GM23338 (cell line): ENCODE measurements around the gene SMIM5.

ENCODE experiments used
- CREB1 ChIP-seq: fragments of 250-450 bp; sonication (Bioruptor Pico); IDR thresholded peaks from 2 replicates; pipeline ENCODE4 v1.5.0; 2020; ENCODE audit warnings: low read depth, mild to moderate bottlenecking, moderate library complexity
- EZH2 ChIP-seq: fragments of 200-600 bp; sonication (generic); IDR thresholded peaks from one replicate; pipeline ENCODE4 v1.8.0; 2017; ENCODE audit warnings: antibody characterized with exemption, mild to moderate bottlenecking, low read depth; ENCODE audit not compliant: unreplicated experiment
- EZH2phosphoT487 ChIP-seq: fragments of 200-600 bp; sonication (generic); IDR thresholded peaks from one replicate; pipeline ENCODE4 v1.8.1; 2018; ENCODE audit warnings: antibody characterized with exemption; ENCODE audit not compliant: unreplicated experiment
- JUNB ChIP-seq: IDR thresholded peaks from one replicate; pipeline ENCODE4 v1.6.1; 2016; ENCODE audit warnings: antibody characterized with exemption; ENCODE audit not compliant: unreplicated experiment
- NANOG ChIP-seq: IDR thresholded peaks from 2 replicates; pipeline ENCODE4 v1.6.1; 2016; ENCODE audit warnings: antibody characterized with exemption, borderline replicate concordance
- POLR2AphosphoS5 ChIP-seq: IDR thresholded peaks from 2 replicates; pipeline ENCODE4 v1.6.1; 2016; ENCODE audit warnings: antibody characterized with exemption, low read depth
- STAT1 ChIP-seq: IDR thresholded peaks from one replicate; pipeline ENCODE4 v1.6.1; 2016; ENCODE audit warnings: antibody characterized with exemption; ENCODE audit not compliant: unreplicated experiment
- ZNF114 ChIP-seq: fragments of 250-450 bp; sonication (Bioruptor Pico); IDR thresholded peaks from 2 replicates; pipeline ENCODE4 v1.5.0; 2020; ENCODE audit warnings: mild to moderate bottlenecking, moderate library complexity
- ZNF331 ChIP-seq: fragments of 250-450 bp; sonication (Bioruptor Pico); IDR thresholded peaks from 2 replicates; pipeline ENCODE4 v1.5.0; 2020; ENCODE audit warnings: low read depth, mild to moderate bottlenecking, moderate library complexity
- TF ChIP-seq, protein P1 (sequence below), 2 experiments: fragments of 200-600 bp in 1 of 2; sonication (generic) in 1 of 2; conservative IDR thresholded peaks; 2 replicates each; pipeline versions ENCODE4 v1.5.1 to v1.6.1; 2016 to 2017; ENCODE audit warnings: antibody characterized with exemption in 2 of 2, low read depth in 2 of 2, mild to moderate bottlenecking in 2 of 2, moderate library complexity in 1 of 2
- TF ChIP-seq, protein P2 (sequence below): IDR thresholded peaks from one replicate; pipeline ENCODE4 v1.6.1; 2018; ENCODE audit warnings: antibody characterized with exemption; ENCODE audit not compliant: unreplicated experiment
- TF ChIP-seq, protein P3 (sequence below): IDR thresholded peaks from 2 replicates; pipeline ENCODE4 v1.6.1; 2016; ENCODE audit warnings: antibody characterized with exemption

DNA sequence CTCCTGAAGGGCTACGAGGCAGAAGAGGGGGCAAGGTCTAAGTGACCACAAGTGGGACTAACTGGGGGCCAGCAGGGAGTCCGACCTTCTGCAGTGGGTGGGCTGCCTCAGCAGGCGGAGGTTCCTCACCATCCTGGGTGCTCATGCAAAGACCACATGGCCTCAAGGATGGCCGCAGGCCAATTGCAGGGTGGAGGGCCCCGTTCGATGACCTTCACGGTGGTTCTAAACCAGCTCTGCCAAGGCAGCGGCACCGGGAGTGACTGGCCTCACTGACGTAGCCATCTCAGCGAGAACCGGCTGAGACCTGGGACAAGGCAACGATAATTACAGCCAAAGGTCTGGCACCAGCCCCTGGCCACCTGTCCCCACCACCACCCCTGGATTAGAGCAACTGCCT lies 5.7 kb downstream of the SMIM5 start:
- TF ChIP-seq, protein P1, sequence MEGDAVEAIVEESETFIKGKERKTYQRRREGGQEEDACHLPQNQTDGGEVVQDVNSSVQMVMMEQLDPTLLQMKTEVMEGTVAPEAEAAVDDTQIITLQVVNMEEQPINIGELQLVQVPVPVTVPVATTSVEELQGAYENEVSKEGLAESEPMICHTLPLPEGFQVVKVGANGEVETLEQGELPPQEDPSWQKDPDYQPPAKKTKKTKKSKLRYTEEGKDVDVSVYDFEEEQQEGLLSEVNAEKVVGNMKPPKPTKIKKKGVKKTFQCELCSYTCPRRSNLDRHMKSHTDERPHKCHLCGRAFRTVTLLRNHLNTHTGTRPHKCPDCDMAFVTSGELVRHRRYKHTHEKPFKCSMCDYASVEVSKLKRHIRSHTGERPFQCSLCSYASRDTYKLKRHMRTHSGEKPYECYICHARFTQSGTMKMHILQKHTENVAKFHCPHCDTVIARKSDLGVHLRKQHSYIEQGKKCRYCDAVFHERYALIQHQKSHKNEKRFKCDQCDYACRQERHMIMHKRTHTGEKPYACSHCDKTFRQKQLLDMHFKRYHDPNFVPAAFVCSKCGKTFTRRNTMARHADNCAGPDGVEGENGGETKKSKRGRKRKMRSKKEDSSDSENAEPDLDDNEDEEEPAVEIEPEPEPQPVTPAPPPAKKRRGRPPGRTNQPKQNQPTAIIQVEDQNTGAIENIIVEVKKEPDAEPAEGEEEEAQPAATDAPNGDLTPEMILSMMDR (conservative IDR thresholded peaks at IDR 0.05; ENCODE audit: low read depth in 2 of 2), result no peak
- TF ChIP-seq EZH2 (no peak), CREB1 (CRISPR knock-in tag) (no peak), STAT1 (no peak), EZH2phosphoT487 (no peak), POLR2AphosphoS5 (no peak), ZNF114 (no peak), JUNB (no peak), NANOG (no peak), ZNF331 (CRISPR knock-in tag) (no peak)
- TF ChIP-seq, protein P2, sequence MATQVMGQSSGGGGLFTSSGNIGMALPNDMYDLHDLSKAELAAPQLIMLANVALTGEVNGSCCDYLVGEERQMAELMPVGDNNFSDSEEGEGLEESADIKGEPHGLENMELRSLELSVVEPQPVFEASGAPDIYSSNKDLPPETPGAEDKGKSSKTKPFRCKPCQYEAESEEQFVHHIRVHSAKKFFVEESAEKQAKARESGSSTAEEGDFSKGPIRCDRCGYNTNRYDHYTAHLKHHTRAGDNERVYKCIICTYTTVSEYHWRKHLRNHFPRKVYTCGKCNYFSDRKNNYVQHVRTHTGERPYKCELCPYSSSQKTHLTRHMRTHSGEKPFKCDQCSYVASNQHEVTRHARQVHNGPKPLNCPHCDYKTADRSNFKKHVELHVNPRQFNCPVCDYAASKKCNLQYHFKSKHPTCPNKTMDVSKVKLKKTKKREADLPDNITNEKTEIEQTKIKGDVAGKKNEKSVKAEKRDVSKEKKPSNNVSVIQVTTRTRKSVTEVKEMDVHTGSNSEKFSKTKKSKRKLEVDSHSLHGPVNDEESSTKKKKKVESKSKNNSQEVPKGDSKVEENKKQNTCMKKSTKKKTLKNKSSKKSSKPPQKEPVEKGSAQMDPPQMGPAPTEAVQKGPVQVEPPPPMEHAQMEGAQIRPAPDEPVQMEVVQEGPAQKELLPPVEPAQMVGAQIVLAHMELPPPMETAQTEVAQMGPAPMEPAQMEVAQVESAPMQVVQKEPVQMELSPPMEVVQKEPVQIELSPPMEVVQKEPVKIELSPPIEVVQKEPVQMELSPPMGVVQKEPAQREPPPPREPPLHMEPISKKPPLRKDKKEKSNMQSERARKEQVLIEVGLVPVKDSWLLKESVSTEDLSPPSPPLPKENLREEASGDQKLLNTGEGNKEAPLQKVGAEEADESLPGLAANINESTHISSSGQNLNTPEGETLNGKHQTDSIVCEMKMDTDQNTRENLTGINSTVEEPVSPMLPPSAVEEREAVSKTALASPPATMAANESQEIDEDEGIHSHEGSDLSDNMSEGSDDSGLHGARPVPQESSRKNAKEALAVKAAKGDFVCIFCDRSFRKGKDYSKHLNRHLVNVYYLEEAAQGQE, result no peak
- TF ChIP-seq, protein P3, sequence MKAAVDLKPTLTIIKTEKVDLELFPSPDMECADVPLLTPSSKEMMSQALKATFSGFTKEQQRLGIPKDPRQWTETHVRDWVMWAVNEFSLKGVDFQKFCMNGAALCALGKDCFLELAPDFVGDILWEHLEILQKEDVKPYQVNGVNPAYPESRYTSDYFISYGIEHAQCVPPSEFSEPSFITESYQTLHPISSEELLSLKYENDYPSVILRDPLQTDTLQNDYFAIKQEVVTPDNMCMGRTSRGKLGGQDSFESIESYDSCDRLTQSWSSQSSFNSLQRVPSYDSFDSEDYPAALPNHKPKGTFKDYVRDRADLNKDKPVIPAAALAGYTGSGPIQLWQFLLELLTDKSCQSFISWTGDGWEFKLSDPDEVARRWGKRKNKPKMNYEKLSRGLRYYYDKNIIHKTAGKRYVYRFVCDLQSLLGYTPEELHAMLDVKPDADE, result no peak
